GM23338 (cell line): ENCODE data around the gene RLF. TPM values are rescaled to one million over a fixed set of nuclear protein-coding genes. Genes with fewer than 3 reads are reported as not detected.

Experiments
- ATAC-seq: fragments of 200-7000 bp; cut with Tn5 transposase; 3 replicates; pipeline ENCODE4 v1.9.1; 2020
- DNase-seq: peaks from one replicate; pipeline ENCODE4 v3.0.0-alpha.2; 2015; ENCODE audit warnings: low spot score
- H2AFZ ChIP-seq: fragments of 200-600 bp; sonication (generic); 2 replicates; pipeline ENCODE4 v1.8.0; 2016; ENCODE audit warnings: antibody characterized with exemption, mild to moderate bottlenecking, moderate library complexity
- H3F3A ChIP-seq: fragments of 200-600 bp; sonication (generic); replicated peaks from 2 replicates; pipeline ENCODE4 v1.8.0; 2017; ENCODE audit warnings: antibody characterized with exemption, mixed run types, low read depth
- H3K27ac ChIP-seq: fragments of 200-600 bp; sonication (generic); 2 replicates; pipeline ENCODE4 v1.6.1; 2016; ENCODE audit warnings: low read depth
- H3K27me3 ChIP-seq: fragments of 200-600 bp; sonication (generic); 2 replicates; pipeline ENCODE4 v1.8.0; 2016; ENCODE audit warnings: mild to moderate bottlenecking, mixed run types, moderate library complexity; ENCODE audit not compliant: insufficient read depth
- H3K36me3 ChIP-seq: fragments of 200-600 bp; sonication (generic); 2 replicates; pipeline ENCODE4 v1.8.0; 2016; ENCODE audit warnings: mild to moderate bottlenecking; ENCODE audit not compliant: insufficient read depth
- H3K4me1 ChIP-seq: fragments of 200-600 bp; sonication (generic); 2 replicates; pipeline ENCODE4 v1.8.0; 2016; ENCODE audit warnings: mild to moderate bottlenecking, moderate library complexity; ENCODE audit not compliant: insufficient read depth
- H3K4me2 ChIP-seq: fragments of 200-600 bp; sonication (generic); 2 replicates; pipeline ENCODE4 v1.7.1; 2017; ENCODE audit warnings: mixed run types
- H3K4me3 ChIP-seq: fragments of 200-600 bp; sonication (generic); 2 replicates; pipeline ENCODE4 v1.6.1; 2016; ENCODE audit warnings: mixed run types
- H3K79me2 ChIP-seq: fragments of 200-600 bp; sonication (generic); replicated peaks from 2 replicates; pipeline ENCODE4 v1.8.0; 2017; ENCODE audit warnings: mild to moderate bottlenecking; ENCODE audit not compliant: insufficient read depth
- H3K9me2 ChIP-seq: fragments of 200-600 bp; sonication (generic); 2 replicates; pipeline ENCODE4 v1.8.0; 2017; ENCODE audit not compliant: insufficient read depth
- H4K20me1 ChIP-seq: fragments of 200-600 bp; sonication (generic); replicated peaks from 2 replicates; pipeline ENCODE4 v1.8.0; 2017; ENCODE audit warnings: mild to moderate bottlenecking; ENCODE audit not compliant: insufficient read depth
- H3K27ac Mint-ChIP-seq: 2 replicates; pipeline ENCODE4 v1.8.0; 2020; ENCODE audit warnings: inconsistent platforms, mild to moderate bottlenecking, moderate library complexity, mixed read lengths
- H3K27me3 Mint-ChIP-seq: 3 replicates; pipeline ENCODE4 v1.8.0; 2022; ENCODE audit warnings: low read depth, mild to moderate bottlenecking, moderate library complexity, mixed read lengths, inconsistent platforms; ENCODE audit not compliant: insufficient read depth, poor library complexity
- H3K36me3 Mint-ChIP-seq: 3 replicates; pipeline ENCODE4 v1.8.0; 2021; ENCODE audit warnings: low read depth, mild to moderate bottlenecking, inconsistent platforms, moderate library complexity, mixed read lengths
- H3K4me1 Mint-ChIP-seq: 3 replicates; pipeline ENCODE4 v1.8.0; 2020; ENCODE audit warnings: mild to moderate bottlenecking, inconsistent platforms, mixed read lengths
- H3K4me3 Mint-ChIP-seq: 3 replicates; pipeline ENCODE4 v1.8.0; 2021; ENCODE audit warnings: moderate library complexity, mild to moderate bottlenecking, inconsistent platforms, mixed read lengths
- H3K9me3 Mint-ChIP-seq: 3 replicates; pipeline ENCODE4 v1.8.0; 2020; ENCODE audit warnings: moderate library complexity, mild to moderate bottlenecking, inconsistent platforms, mixed read lengths
- CREB1 ChIP-seq: fragments of 250-450 bp; sonication (Bioruptor Pico); IDR thresholded peaks from 2 replicates; pipeline ENCODE4 v1.5.0; 2020; ENCODE audit warnings: low read depth, mild to moderate bottlenecking, moderate library complexity
- ETS1 ChIP-seq: IDR thresholded peaks from 2 replicates; pipeline ENCODE4 v1.6.1; 2016; ENCODE audit warnings: antibody characterized with exemption
- POLR2AphosphoS5 ChIP-seq: IDR thresholded peaks from 2 replicates; pipeline ENCODE4 v1.6.1; 2016; ENCODE audit warnings: antibody characterized with exemption, low read depth
- ZNF462 ChIP-seq: fragments of 250-450 bp; sonication (Bioruptor Pico); IDR thresholded peaks from 2 replicates; pipeline ENCODE4 v1.5.0; 2020; ENCODE audit warnings: mild to moderate bottlenecking, moderate library complexity
- long read RNA-seq: library from polyadenylated mRNA; unstranded; transcript quantifications from one replicate; pipeline ENCODE4 v2.0.0, GENCODE V29; 2020; ENCODE audit not compliant: unreplicated experiment
- polyA plus RNA-seq: library from polyadenylated mRNA; unstranded; fragments of >200 nt; fragmentation: Nextera tagmentation; extraction: Ambion mirVana; gene quantifications from 2 replicates; pipeline ENCODE4 v1.2.1, GENCODE V29; 2016
- total RNA-seq: library from RNA; depleted of rRNA; stranded (reverse); fragments of >200 nt; shearing (Covaris generic); gene quantifications from 2 replicates; pipeline ENCODE4 v1.2.3, GENCODE V29; 2014; rRNA removed

The RLF gene
- total RNA-seq (21.1 and 22.2 TPM in 2 replicates), polyA plus RNA-seq (4.4 and 6.6 TPM in 2 replicates)
- long read RNA-seq, full-length matches to known transcripts, result 25 of 30 reads
- long read RNA-seq, partial matches to known transcripts, result 1 of 30 reads
- long read RNA-seq, other reads (novel, unspliced or antisense), result 4 of 30 reads

DNA sequence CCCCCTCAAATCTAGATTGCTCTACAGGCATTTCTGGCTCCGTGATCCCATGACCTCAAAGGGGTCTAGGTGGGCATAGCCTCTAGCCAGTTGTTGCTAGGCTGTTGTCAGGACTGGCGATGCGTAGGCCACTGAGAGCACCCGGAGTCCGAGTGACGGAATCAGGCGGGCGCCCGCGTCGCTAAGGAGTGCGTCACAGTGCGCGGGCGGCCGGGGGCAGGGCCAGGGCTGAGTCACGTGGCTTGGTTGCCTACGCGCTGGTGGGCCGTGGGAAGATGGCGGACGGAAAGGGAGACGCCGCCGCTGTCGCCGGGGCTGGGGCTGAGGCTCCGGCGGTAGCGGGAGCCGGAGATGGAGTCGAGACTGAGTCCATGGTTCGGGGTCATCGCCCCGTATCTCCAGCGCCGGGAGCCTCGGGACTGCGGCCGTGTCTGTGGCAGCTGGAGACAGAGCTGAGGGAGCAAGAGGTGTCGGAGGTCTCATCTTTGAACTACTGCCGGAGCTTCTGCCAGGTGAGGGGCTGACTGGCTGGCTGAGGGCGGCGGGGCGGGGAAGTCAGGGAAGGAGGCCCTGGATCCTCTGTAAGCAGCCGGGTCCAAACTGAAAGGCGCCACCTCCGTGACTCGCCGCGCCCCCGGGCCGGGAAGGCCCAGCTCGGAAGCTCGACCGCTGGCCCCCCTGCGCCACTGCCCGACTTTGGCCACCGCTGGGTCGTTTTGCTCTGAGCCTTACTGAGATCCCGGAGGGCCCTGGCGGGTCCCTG, at the start of gene RLF:
RLF (plus strand) TSS at position 263 of the 763 bp plus-strand sequence; CDS start at position 276, 13 bp downstream.
- H3K27me3 ChIP-seq, result no peaks in the 10 kb centered on the region
- peaks cover 35% of the 10 kb centered on the region for H4K20me1 ChIP-seq
- H3K9me2 ChIP-seq, result no peaks in the 10 kb centered on the region
- H2AFZ ChIP-seq, result peak within 1 kb of the TSS; percentile 72
- peak within 1 kb of the TSS; percentile 87 for H3K4me2 ChIP-seq
- TF ChIP-seq CREB1 (CRISPR knock-in tag), result peak; percentile 100
- TF ChIP-seq POLR2AphosphoS5, result peak; percentile 89
- TF ChIP-seq ETS1, result peak; percentile 55
- no peak for TF ChIP-seq ZNF462 (CRISPR knock-in tag)
- Mint-ChIP-seq H3K4me3 (0 out of 3 replicates have a peak within 1 kb of the TSS, but pooled peaks have one; percentile 25), H3K27ac (peak within 1 kb of the TSS; percentile 98), H3K9me3 (no peaks in the 10 kb centered on the region), H3K36me3 (no peaks in the 10 kb centered on the region), H3K27me3 (peaks cover 2% of the 10 kb centered on the region), H3K4me1 (peaks cover 6% of the 10 kb centered on the region)
- peaks cover 13% of the 10 kb centered on the region for H3K4me1 ChIP-seq
- 0 out of 2 replicates have a peak, but pooled peaks cover 3% of the 10 kb centered on the region for H3F3A ChIP-seq
- H3K36me3 ChIP-seq, result no peaks in the 10 kb centered on the region
- peak within 1 kb of the TSS; percentile 82 for H3K27ac ChIP-seq
- peaks cover 51% of the 10 kb centered on the region for H3K79me2 ChIP-seq
- H3K4me3 ChIP-seq, result peak within 1 kb of the TSS; percentile 92
- peak; percentile 97 for ATAC-seq
- DNase-seq, result peak; percentile 97
